Esophagus muscularis mucosa (tissue), 3 donors: Measurements from ENCODE around the gene FOXD1.

Experiments used
- CTCF ChIP-seq, 3 experiments: fragments of 200-600 bp in 2 of 3; fragments of 450-650 bp in 1 of 3; sonication (generic) in 2 of 3; IDR thresholded peaks; one replicate each; pipeline ENCODE4 v1.5.1; 2017 to 2019; ENCODE audit warnings: antibody characterized with exemption in 3 of 3, mild to moderate bottlenecking in 2 of 3, moderate library complexity in 1 of 3
- POLR2AphosphoS5 ChIP-seq, 2 donors: sonication (generic); formaldehyde crosslinking; IDR thresholded peaks; one replicate each; pipeline ENCODE4 v1.6.1; 2017; ENCODE audit warnings: antibody characterized with exemption in 2 of 2

- TF ChIP-seq CTCF (IDR thresholded peaks at IDR 0.05) (no peak), POLR2AphosphoS5 (IDR thresholded peaks at IDR 0.05) (no peak)
Measured at GRCh38 chr5:73437777-73438644, 10.6 kb downstream of the FOXD1 start.
